CD4-positive, alpha-beta T cell treated with Interleukin-17A for 4 hours (primary cell): ENCODE data around the gene LAG3.

ENCODE experiments used
- DNase-seq: peaks from one replicate; pipeline ENCODE4 v3.0.0-alpha.2; 2020; ENCODE audit warnings: mixed read lengths

LAG3 gene

GRCh38 chr12:6772726-6773589 lies 638 bp downstream of the LAG3 start:
- no peak for DNase-seq

GRCh38 chr12:6773590-6774351 lies 1.5 kb downstream of the LAG3 start:
- DNase-seq: peak; percentile 33

GRCh38 chr12:6774499-6775062 lies 2.3 kb downstream of the LAG3 start:
- DNase-seq: no peak

GRCh38 chr12:6775185-6776174 lies 3.2 kb downstream of the LAG3 start:
- no peak for DNase-seq

- DNase-seq: no peak
Measured at GRCh38 chr12:6777386-6777785, 5.1 kb downstream of the LAG3 start.

GRCh38 chr12:6778217-6778573 lies 5.9 kb downstream of the LAG3 start:
- DNase-seq: no peak

GRCh38 chr12:6778574-6779550 lies 6.5 kb downstream of the LAG3 start:
- peak; percentile 93 for DNase-seq

- DNase-seq: no peak
Measured at GRCh38 chr12:6779708-6780432, 7.5 kb downstream of the LAG3 start.

- no peak for DNase-seq
Measured at GRCh38 chr12:6780573-6780972, 8.3 kb downstream of the LAG3 start.

GRCh38 chr12:6782119-6782518 lies 9.8 kb downstream of the LAG3 start:
- DNase-seq: no peak

GRCh38 chr12:6782850-6783566 lies 10.7 kb downstream of the LAG3 start:
- peak; percentile 42 for DNase-seq

- no peak for DNase-seq
Measured at GRCh38 chr12:6783828-6784227, 11.5 kb downstream of the LAG3 start.

GRCh38 chr12:6784296-6784695 lies 12.0 kb downstream of the LAG3 start:
- DNase-seq: no peak

- DNase-seq: no peak
Measured at GRCh38 chr12:6784761-6785160, 12.4 kb downstream of the LAG3 start.

- peak; percentile 42 for DNase-seq
Measured at GRCh38 chr12:6786416-6787094, 14.2 kb downstream of the LAG3 start.

- no peak for DNase-seq
Measured at GRCh38 chr12:6787309-6787708, 15.0 kb downstream of the LAG3 start.

- peak; percentile 88 for DNase-seq
Measured at GRCh38 chr12:6788972-6789924, 16.9 kb downstream of the LAG3 start, which contains the start of gene CD4. TSS of gene CD4 (plus strand) at chr12:6789528. CDS start at chr12:6800139, 10,611 bp downstream.
